H9 (cell line): ENCODE data around the gene C1QB. TPM values are rescaled to one million over a fixed set of nuclear protein-coding genes. Genes with fewer than 3 reads are reported as not detected.

ENCODE experiments used
- DNase-seq: peaks from one replicate; pipeline ENCODE4 v3.0.0-alpha.2; 2017
- H2AFZ ChIP-seq: one replicate; pipeline ENCODE4 v1.6.1; 2013; ENCODE audit warnings: mild to moderate bottlenecking, low read length, control low read depth, moderate library complexity
- H2AK5ac ChIP-seq: 2 replicates; pipeline ENCODE4 v1.6.1; 2013; ENCODE audit warnings: low read length, control low read depth, mixed read lengths; ENCODE audit not compliant: insufficient read length
- H2BK120ac ChIP-seq: one replicate; pipeline ENCODE4 v1.6.1; 2013; ENCODE audit warnings: low read depth, mild to moderate bottlenecking, low read length, control low read depth, inconsistent platforms; ENCODE audit not compliant: poor library complexity, severe bottlenecking
- H2BK12ac ChIP-seq: 2 replicates; pipeline ENCODE4 v1.6.1; 2013; ENCODE audit warnings: low read length, control low read depth, mixed read lengths, low read depth; ENCODE audit not compliant: insufficient read length
- H2BK15ac ChIP-seq: 2 replicates; pipeline ENCODE4 v1.6.1; 2013; ENCODE audit warnings: low read depth, low read length, control low read depth
- H2BK20ac ChIP-seq: one replicate; pipeline ENCODE4 v1.6.1; 2013; ENCODE audit warnings: low read depth, mild to moderate bottlenecking, low read length, control low read depth, inconsistent platforms; ENCODE audit not compliant: poor library complexity, severe bottlenecking
- H2BK5ac ChIP-seq: 2 replicates; pipeline ENCODE4 v1.6.1; 2013; ENCODE audit warnings: low read length, control low read depth, mixed read lengths; ENCODE audit not compliant: insufficient read length
- H3K14ac ChIP-seq: 2 replicates; pipeline ENCODE4 v1.6.1; 2013; ENCODE audit warnings: low read length, control low read depth; ENCODE audit not compliant: insufficient read depth
- H3K18ac ChIP-seq: 2 replicates; pipeline ENCODE4 v1.6.1; 2013; ENCODE audit warnings: low read depth, mild to moderate bottlenecking, mixed read lengths, low read length, control low read depth; ENCODE audit not compliant: insufficient read length
- H3K23ac ChIP-seq: 2 replicates; pipeline ENCODE4 v1.6.1; 2013; ENCODE audit warnings: low read length, control low read depth, mixed read lengths, low read depth; ENCODE audit not compliant: insufficient read length
- H3K23me2 ChIP-seq: 2 replicates; pipeline ENCODE4 v1.6.1; 2013; ENCODE audit warnings: low read depth, mild to moderate bottlenecking, mixed read lengths, low read length, control low read depth; ENCODE audit not compliant: insufficient read length, poor library complexity, severe bottlenecking
- H3K27ac ChIP-seq: 2 replicates; pipeline ENCODE4 v1.5.1; 2013; ENCODE audit warnings: low read length, control low read depth, mixed read lengths, low read depth; ENCODE audit not compliant: insufficient read length
- H3K27me3 ChIP-seq: 2 replicates; pipeline ENCODE4 v1.6.1; 2013; ENCODE audit warnings: low read length, control low read depth, inconsistent platforms; ENCODE audit not compliant: insufficient read depth
- H3K4ac ChIP-seq: 2 replicates; pipeline ENCODE4 v1.6.1; 2013; ENCODE audit warnings: low read depth, mild to moderate bottlenecking, control low read depth, inconsistent platforms, low read length, moderate library complexity
- H3K4me1 ChIP-seq: 2 replicates; pipeline ENCODE4 v1.6.1; 2013; ENCODE audit warnings: low read length, control low read depth, inconsistent platforms; ENCODE audit not compliant: insufficient read depth
- H3K4me2 ChIP-seq: 2 replicates; pipeline ENCODE4 v1.6.1; 2013; ENCODE audit warnings: low read length, control low read depth, mixed read lengths; ENCODE audit not compliant: insufficient read length, insufficient read depth
- H3K56ac ChIP-seq: 2 replicates; pipeline ENCODE4 v1.6.1; 2013; ENCODE audit warnings: low read depth, mild to moderate bottlenecking, mixed read lengths, low read length, control low read depth; ENCODE audit not compliant: insufficient read length
- H3K79me1 ChIP-seq: 2 replicates; pipeline ENCODE4 v1.6.1; 2013; ENCODE audit warnings: low read depth, mild to moderate bottlenecking, moderate library complexity, low read length, control low read depth, inconsistent platforms; ENCODE audit not compliant: insufficient read depth, poor library complexity, severe bottlenecking
- H3K79me2 ChIP-seq: 2 replicates; pipeline ENCODE4 v1.6.1; 2013; ENCODE audit warnings: low read length, control low read depth, inconsistent platforms; ENCODE audit not compliant: insufficient read depth
- H3K9ac ChIP-seq: 2 replicates; pipeline ENCODE4 v1.6.1; 2013; ENCODE audit warnings: low read length, control low read depth, mixed read lengths; ENCODE audit not compliant: insufficient read length; ENCODE audit errors: extremely low read depth
- H3K9me3 ChIP-seq: one replicate; pipeline ENCODE4 v1.6.1; 2013; ENCODE audit warnings: low read depth, low read length, inconsistent platforms; ENCODE audit not compliant: control insufficient read depth
- H3T11ph ChIP-seq: one replicate; pipeline ENCODE4 v1.6.1; 2013; ENCODE audit warnings: mild to moderate bottlenecking, low read length, control low read depth, inconsistent platforms
- H4K20me1 ChIP-seq: one replicate; pipeline ENCODE4 v1.6.1; 2013; ENCODE audit not compliant: control insufficient read depth, insufficient read length, insufficient read depth
- H4K5ac ChIP-seq: 2 replicates; pipeline ENCODE4 v1.6.1; 2013; ENCODE audit warnings: low read depth, mild to moderate bottlenecking, mixed read lengths, low read length, control low read depth; ENCODE audit not compliant: insufficient read length
- H4K8ac ChIP-seq: replicated peaks from 2 replicates; pipeline ENCODE4 v1.6.1; 2013; ENCODE audit warnings: low read length, control low read depth, mixed read lengths, low read depth; ENCODE audit not compliant: insufficient read length
- H4K91ac ChIP-seq: 2 replicates; pipeline ENCODE4 v1.6.1; 2013; ENCODE audit warnings: low read depth, mild to moderate bottlenecking, moderate library complexity, mixed read lengths, low read length, control low read depth; ENCODE audit not compliant: insufficient read length
- H3K27ac Mint-ChIP-seq, 3 experiments: 2 replicates in 2 of 3; 3 replicates in 1 of 3; pipeline ENCODE4 v1.8.0; 2020 to 2021; ENCODE audit warnings: mixed read lengths in 3 of 3, mild to moderate bottlenecking in 1 of 3, moderate library complexity in 1 of 3
- H3K27me3 Mint-ChIP-seq: 2 replicates; pipeline ENCODE4 v1.8.0; 2021; ENCODE audit warnings: low read depth, mild to moderate bottlenecking, moderate library complexity, mixed read lengths
- H3K36me3 Mint-ChIP-seq, 3 experiments: 2 replicates in 2 of 3; 3 replicates in 1 of 3; pipeline ENCODE4 v1.8.0; 2020 to 2021; ENCODE audit warnings: low read depth in 3 of 3, mixed read lengths in 3 of 3; ENCODE audit not compliant: insufficient read depth in 1 of 3
- H3K4me1 Mint-ChIP-seq, 2 experiments: 2 replicates each; pipeline ENCODE4 v1.8.0; 2020; ENCODE audit warnings: mixed read lengths in 2 of 2
- H3K4me3 Mint-ChIP-seq, 2 experiments: 2 replicates in 1 of 2; 3 replicates in 1 of 2; pipeline ENCODE4 v1.8.0; 2020 to 2021; ENCODE audit warnings: mild to moderate bottlenecking in 2 of 2, mixed read lengths in 2 of 2, moderate library complexity in 1 of 2
- H3K9me3 Mint-ChIP-seq, 2 experiments: 2 replicates in 1 of 2; 3 replicates in 1 of 2; pipeline ENCODE4 v1.8.0; 2020; ENCODE audit warnings: mild to moderate bottlenecking in 2 of 2, mixed read lengths in 2 of 2, moderate library complexity in 1 of 2
- WGBS: extraction: QIAGEN DNeasy Blood & Tissue Kit; methylation state at CpG from one replicate; pipeline ENCODE4 v1.1.7; 2013; ENCODE audit warnings: missing lambda C conversion rate, low lambda C conversion rate, mixed read lengths; ENCODE audit not compliant: insufficient read length; ENCODE audit errors: extremely low coverage; 5-methylcytosine and 5-hydroxymethylcytosine counted together
- total RNA-seq: library from RNA; stranded (reverse); gene quantifications from 2 replicates; pipeline ENCODE4 v1.2.1, GENCODE V29; 2021
- TF ChIP-seq, protein P1 (sequence below): fragments of 200-600 bp; sonication (generic); conservative IDR thresholded peaks from 3 replicates; pipeline ENCODE4 v1.8.0; 2021; ENCODE audit warnings: antibody characterized with exemption, mild to moderate bottlenecking

C1QB gene
- total RNA-seq, 1 experiment from 2014 or later: not detected

DNA sequence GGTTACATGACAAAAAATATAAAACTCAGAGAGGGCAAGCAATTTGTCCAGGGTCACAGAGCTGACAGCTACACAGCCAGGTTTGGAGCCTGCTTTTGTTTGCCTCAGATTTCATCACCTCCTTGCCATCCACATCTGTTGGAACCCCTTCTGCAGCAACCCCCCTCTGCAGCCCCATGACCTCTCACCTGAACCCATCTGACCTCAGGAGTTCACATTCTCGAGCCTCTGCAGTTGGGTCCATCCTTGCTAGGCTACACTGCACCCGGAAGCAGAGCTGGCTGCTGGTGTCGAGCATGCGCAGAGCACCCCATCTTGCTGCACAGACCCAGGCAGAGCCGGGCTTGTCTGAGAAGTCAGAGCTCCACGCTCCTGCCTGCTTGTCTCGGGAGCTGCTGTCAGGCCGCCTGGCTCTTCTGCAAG is 10.0 kb downstream of the C1QB start:
- Mint-ChIP-seq H3K9me3 (no peaks in the 10 kb centered on the region), H3K4me3 (no peak overlapping the region), H3K27me3 (peaks cover 3% of the 10 kb centered on the region), H3K27ac (no peak overlapping the region), H3K4me1 (peaks cover 5 to 9% of the 10 kb centered on the region in 2 experiments), H3K36me3 (no peaks in the 10 kb centered on the region)
- H2BK120ac ChIP-seq: no peak overlapping the region
- H3K4ac ChIP-seq: no peak overlapping the region
- whole genome bisulfite sequencing: no CpG with 5 or more reads among the region's 8 CpGs
- no peaks in the 10 kb centered on the region for H3K79me2 ChIP-seq
- no peak overlapping the region for H4K5ac ChIP-seq
- H3K14ac ChIP-seq: no peak overlapping the region; the same call in 1 of the 2 replicates
- no peak overlapping the region for H4K8ac ChIP-seq
- H3K4me1 ChIP-seq: no peaks in the 10 kb centered on the region
- no peak overlapping the region for H3K56ac ChIP-seq
- no peak overlapping the region for H2BK5ac ChIP-seq
- no peak overlapping the region for H3K27ac ChIP-seq
- H3K23ac ChIP-seq: no peak overlapping the region
- TF ChIP-seq, protein P1, sequence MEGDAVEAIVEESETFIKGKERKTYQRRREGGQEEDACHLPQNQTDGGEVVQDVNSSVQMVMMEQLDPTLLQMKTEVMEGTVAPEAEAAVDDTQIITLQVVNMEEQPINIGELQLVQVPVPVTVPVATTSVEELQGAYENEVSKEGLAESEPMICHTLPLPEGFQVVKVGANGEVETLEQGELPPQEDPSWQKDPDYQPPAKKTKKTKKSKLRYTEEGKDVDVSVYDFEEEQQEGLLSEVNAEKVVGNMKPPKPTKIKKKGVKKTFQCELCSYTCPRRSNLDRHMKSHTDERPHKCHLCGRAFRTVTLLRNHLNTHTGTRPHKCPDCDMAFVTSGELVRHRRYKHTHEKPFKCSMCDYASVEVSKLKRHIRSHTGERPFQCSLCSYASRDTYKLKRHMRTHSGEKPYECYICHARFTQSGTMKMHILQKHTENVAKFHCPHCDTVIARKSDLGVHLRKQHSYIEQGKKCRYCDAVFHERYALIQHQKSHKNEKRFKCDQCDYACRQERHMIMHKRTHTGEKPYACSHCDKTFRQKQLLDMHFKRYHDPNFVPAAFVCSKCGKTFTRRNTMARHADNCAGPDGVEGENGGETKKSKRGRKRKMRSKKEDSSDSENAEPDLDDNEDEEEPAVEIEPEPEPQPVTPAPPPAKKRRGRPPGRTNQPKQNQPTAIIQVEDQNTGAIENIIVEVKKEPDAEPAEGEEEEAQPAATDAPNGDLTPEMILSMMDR: no peak
- H2BK15ac ChIP-seq: no peak overlapping the region
- DNase-seq: no peak
- no peak overlapping the region for H2AK5ac ChIP-seq
- no peak overlapping the region for H4K91ac ChIP-seq
- H2AFZ ChIP-seq: no peak overlapping the region
- H3K79me1 ChIP-seq: no peaks in the 10 kb centered on the region
- H3K18ac ChIP-seq: no peak overlapping the region
- H3K4me2 ChIP-seq: no peak overlapping the region
- H2BK12ac ChIP-seq: no peak overlapping the region
- no peak overlapping the region for H3T11ph ChIP-seq
- H4K20me1 ChIP-seq: no peaks in the 10 kb centered on the region
- H3K9me3 ChIP-seq: no peaks in the 10 kb centered on the region
- H2BK20ac ChIP-seq: no peak overlapping the region
- H3K27me3 ChIP-seq: no peaks in the 10 kb centered on the region
- H3K9ac ChIP-seq: no peak overlapping the region
- H3K23me2 ChIP-seq: no peaks in the 10 kb centered on the region
